Neural cell (in vitro differentiated cells): ENCODE data around the gene AEBP2.

ENCODE experiments used
- CTCF ChIP-seq: fragments of 450-650 bp; IDR thresholded peaks from 2 replicates; pipeline ENCODE4 v1.5.1; 2014; ENCODE audit warnings: antibody characterized with exemption, mild to moderate bottlenecking, moderate library complexity; ENCODE audit not compliant: poor library complexity, severe bottlenecking
- EP300 ChIP-seq: fragments of 450-650 bp; conservative IDR thresholded peaks from 2 replicates; pipeline ENCODE4 v1.6.1; 2014; ENCODE audit warnings: antibody characterized with exemption, mild to moderate bottlenecking, moderate library complexity; ENCODE audit not compliant: poor library complexity, severe bottlenecking
- EZH2 ChIP-seq: fragments of 200-600, 300-800 bp; shearing (Covaris generic), sonication (generic); IDR thresholded peaks from 2 replicates; pipeline ENCODE4 v1.6.1; 2014; ENCODE audit warnings: antibody characterized with exemption, low read length, borderline replicate concordance, mild to moderate bottlenecking; ENCODE audit not compliant: insufficient read depth, poor library complexity, severe bottlenecking
- MXI1 ChIP-seq: fragments of 450-650 bp; conservative IDR thresholded peaks from 2 replicates; pipeline ENCODE4 v1.6.1; 2014; ENCODE audit warnings: antibody characterized with exemption, mild to moderate bottlenecking; ENCODE audit not compliant: poor library complexity, severe bottlenecking
- POLR2AphosphoS5 ChIP-seq: IDR thresholded peaks from 2 replicates; pipeline ENCODE4 v1.6.1; 2012
- RAD21 ChIP-seq: fragments of 450-650 bp; conservative IDR thresholded peaks from 2 replicates; pipeline ENCODE4 v1.6.1; 2014; ENCODE audit warnings: antibody characterized with exemption, mild to moderate bottlenecking, moderate library complexity
- REST ChIP-seq: IDR thresholded peaks from 2 replicates; pipeline ENCODE4 v1.6.1; 2012; ENCODE audit warnings: borderline replicate concordance
- SMC3 ChIP-seq: fragments of 450-650 bp; conservative IDR thresholded peaks from 2 replicates; pipeline ENCODE4 v1.6.1; 2014; ENCODE audit warnings: antibody characterized with exemption, mild to moderate bottlenecking, moderate library complexity; ENCODE audit not compliant: poor library complexity
- TAF1 ChIP-seq: IDR thresholded peaks from 2 replicates; pipeline ENCODE4 v1.6.1; 2012; ENCODE audit warnings: low read depth

- no peak for TF ChIP-seq CTCF
- no peak for TF ChIP-seq POLR2AphosphoS5
- TF ChIP-seq EZH2 = no peak
- TF ChIP-seq EP300 = no peak
- no peak for TF ChIP-seq RAD21
- no peak for TF ChIP-seq SMC3
- no peak for TF ChIP-seq REST
- TF ChIP-seq MXI1 = no peak
- no peak for TF ChIP-seq TAF1
Measured at GRCh38 chr12:19410629-19411185, 28.6 kb upstream of the AEBP2 start.
